PFSK-1 (cell line): ENCODE data around the gene ROBO1.

Experiments
- FOXP2 ChIP-seq: optimal IDR thresholded peaks from 2 replicates; pipeline ENCODE3; 2011; ENCODE audit warnings: borderline replicate concordance, control low read depth, inconsistent platforms; ENCODE audit not compliant: insufficient read depth; ENCODE audit errors: extremely low read length, extremely low read depth
- POLR2AphosphoS5 ChIP-seq: IDR thresholded peaks from 2 replicates; pipeline ENCODE4 v1.6.1; 2012; ENCODE audit warnings: low read depth, mild to moderate bottlenecking, control low read depth, low read length, moderate library complexity
- SIN3A ChIP-seq: IDR thresholded peaks from 2 replicates; pipeline ENCODE4 v1.6.1; 2012; ENCODE audit warnings: mild to moderate bottlenecking, low read length, moderate library complexity, borderline replicate concordance; ENCODE audit not compliant: insufficient read depth
- TAF1 ChIP-seq: IDR thresholded peaks from 2 replicates; pipeline ENCODE4 v1.6.1; 2012; ENCODE audit warnings: low read length, control low read depth, borderline replicate concordance; ENCODE audit not compliant: insufficient read depth
- TF ChIP-seq, protein P1 (sequence below), 2 experiments: IDR thresholded peaks; 2 replicates each; pipeline versions ENCODE4 v1.6.1 to v1.8.0; 2011 to 2012; ENCODE audit warnings: low read depth in 2 of 2, low read length in 2 of 2, control low read depth in 1 of 2, inconsistent platforms in 1 of 2, mild to moderate bottlenecking in 1 of 2, moderate library complexity in 1 of 2; ENCODE audit not compliant: insufficient read depth in 1 of 2

Gene ROBO1

DNA sequence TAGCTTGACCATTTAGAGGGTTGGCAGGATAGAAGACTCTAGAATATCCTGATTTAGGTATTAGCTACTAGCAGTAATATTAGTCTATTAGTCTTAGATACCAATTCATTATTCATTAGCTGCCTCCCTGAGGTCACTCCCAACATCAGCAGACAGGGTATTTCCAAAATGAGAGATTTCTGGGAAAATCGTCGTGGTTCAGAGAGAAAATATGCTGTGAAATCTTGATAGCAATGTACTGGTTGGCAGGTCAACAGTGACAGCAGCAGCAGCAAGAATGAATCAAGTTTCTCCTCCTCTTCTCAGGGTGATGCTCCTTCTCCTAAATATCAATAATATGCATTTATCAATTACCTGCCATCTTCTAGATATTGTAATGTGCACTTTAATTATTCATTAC is 41.3 kb upstream of the ROBO1 start:
- TF ChIP-seq SIN3A: no peak
- TF ChIP-seq, protein P1, sequence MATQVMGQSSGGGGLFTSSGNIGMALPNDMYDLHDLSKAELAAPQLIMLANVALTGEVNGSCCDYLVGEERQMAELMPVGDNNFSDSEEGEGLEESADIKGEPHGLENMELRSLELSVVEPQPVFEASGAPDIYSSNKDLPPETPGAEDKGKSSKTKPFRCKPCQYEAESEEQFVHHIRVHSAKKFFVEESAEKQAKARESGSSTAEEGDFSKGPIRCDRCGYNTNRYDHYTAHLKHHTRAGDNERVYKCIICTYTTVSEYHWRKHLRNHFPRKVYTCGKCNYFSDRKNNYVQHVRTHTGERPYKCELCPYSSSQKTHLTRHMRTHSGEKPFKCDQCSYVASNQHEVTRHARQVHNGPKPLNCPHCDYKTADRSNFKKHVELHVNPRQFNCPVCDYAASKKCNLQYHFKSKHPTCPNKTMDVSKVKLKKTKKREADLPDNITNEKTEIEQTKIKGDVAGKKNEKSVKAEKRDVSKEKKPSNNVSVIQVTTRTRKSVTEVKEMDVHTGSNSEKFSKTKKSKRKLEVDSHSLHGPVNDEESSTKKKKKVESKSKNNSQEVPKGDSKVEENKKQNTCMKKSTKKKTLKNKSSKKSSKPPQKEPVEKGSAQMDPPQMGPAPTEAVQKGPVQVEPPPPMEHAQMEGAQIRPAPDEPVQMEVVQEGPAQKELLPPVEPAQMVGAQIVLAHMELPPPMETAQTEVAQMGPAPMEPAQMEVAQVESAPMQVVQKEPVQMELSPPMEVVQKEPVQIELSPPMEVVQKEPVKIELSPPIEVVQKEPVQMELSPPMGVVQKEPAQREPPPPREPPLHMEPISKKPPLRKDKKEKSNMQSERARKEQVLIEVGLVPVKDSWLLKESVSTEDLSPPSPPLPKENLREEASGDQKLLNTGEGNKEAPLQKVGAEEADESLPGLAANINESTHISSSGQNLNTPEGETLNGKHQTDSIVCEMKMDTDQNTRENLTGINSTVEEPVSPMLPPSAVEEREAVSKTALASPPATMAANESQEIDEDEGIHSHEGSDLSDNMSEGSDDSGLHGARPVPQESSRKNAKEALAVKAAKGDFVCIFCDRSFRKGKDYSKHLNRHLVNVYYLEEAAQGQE (IDR thresholded peaks at IDR 0.05; ENCODE audit: insufficient read depth in 1 of 2, low read depth in 2 of 2, low read length in 2 of 2): no peak
- no peak for TF ChIP-seq FOXP2
- no peak for TF ChIP-seq TAF1
- TF ChIP-seq POLR2AphosphoS5: no peak

DNA sequence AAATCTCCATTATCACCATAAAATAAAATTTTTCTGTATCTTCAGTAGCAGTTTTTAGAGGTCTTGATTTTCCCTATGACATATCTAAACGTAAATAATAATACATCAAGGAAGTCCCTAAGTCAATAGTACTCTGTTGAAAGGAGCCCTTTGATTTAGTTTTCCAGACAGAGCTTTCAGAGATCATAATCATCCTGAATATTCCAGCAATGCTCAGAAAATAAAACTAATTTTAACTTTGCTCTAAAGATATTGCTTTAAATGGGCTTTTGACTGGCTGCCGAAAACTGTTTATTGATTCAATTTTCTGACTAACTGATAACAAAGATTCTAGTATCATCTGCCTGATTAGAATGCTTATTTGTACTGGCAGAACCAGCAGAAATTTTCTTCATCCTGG is 40.7 kb upstream of the ROBO1 start:
- TF ChIP-seq, protein P1 (IDR thresholded peaks at IDR 0.05; ENCODE audit: insufficient read depth in 1 of 2, low read depth in 2 of 2, low read length in 2 of 2): no peak

DNA sequence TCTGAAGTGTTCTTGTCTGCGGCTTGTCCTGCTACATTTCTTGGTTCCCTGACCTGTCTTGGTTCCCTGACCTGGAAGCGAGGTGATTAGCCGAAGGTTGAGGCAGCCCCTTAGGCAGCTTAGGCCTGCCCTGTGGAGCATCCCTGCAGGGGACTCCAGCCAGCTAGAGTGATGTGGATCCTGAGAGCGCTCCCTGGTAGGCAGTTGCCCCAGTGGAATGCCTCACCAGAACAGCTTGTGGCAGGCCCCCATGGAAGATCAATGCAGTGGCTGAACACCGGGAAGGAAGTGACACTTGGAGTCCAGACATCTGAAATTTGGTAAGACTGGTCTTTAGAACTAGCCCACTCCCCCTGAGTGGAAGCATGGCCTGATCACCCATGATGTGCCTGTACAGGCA is 5.5 kb upstream of the ROBO1 start:
- no peak for TF ChIP-seq TAF1
- no peak for TF ChIP-seq FOXP2
- no peak for TF ChIP-seq SIN3A
- TF ChIP-seq, protein P1 (IDR thresholded peaks at IDR 0.05; ENCODE audit: insufficient read depth in 1 of 2, low read depth in 2 of 2, low read length in 2 of 2): no peak
- TF ChIP-seq POLR2AphosphoS5: no peak

DNA sequence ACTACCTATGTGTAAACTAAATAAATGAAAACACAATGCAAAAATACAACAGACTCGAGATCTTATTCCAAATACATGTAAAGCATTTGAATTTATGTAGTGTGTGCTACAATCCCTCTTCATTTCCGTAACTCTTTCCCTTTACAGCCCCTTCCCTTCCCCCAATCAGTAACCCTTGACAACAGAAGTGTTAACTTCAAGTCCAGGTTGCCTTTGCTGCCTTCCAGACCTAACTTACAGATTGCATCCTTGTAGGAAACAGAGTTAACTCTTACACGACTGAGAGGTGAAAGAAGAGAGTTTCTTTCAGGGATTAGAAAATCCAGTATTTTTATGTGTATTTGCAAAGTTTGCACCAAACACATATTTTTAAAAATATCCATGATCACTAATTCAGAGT is 1.4 kb upstream of the ROBO1 start:
- TF ChIP-seq, protein P1 (IDR thresholded peaks at IDR 0.05; ENCODE audit: insufficient read depth in 1 of 2, low read depth in 2 of 2, low read length in 2 of 2): no peak
- no peak for TF ChIP-seq FOXP2
- TF ChIP-seq TAF1: no peak
- no peak for TF ChIP-seq SIN3A
- TF ChIP-seq POLR2AphosphoS5: no peak

DNA sequence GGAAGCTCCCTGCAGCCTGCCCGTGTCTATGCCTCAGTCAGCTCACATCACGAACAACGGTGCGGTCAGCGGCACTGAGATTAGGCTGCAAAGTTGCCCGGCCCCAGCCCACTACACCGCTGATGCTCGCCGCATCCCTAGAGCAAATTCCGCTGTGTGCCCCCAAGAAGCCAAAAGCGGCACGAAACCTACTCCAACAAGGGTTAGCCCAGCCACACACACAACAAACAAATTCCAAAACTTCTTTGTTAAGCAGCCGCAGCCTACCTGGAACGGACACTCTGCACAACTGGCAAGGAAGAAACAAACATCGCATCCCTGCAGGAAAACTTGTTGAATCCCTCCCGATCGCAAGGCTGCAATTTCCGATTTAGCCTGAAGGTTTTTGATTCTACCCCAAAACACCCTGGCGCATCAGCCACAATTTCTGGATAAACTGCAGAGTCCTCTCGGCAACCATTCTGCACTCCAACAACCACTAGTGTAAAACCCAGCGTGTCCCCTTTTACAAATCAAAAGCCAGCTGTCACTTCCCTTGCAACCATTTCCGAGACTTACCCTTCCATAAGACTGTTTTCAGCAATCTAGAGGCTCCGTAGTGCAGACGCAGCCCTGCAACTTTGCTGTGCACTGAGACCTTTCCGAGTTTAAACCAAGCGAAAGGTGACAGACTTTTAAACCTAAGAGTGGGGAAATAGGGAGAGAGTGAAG is 449 bp downstream of the ROBO1 start:
- TF ChIP-seq, protein P1 (IDR thresholded peaks at IDR 0.05; ENCODE audit: insufficient read depth in 1 of 2, low read depth in 2 of 2, low read length in 2 of 2): no peak
- no peak for TF ChIP-seq SIN3A
- no peak for TF ChIP-seq TAF1
- TF ChIP-seq FOXP2: no peak
- no peak for TF ChIP-seq POLR2AphosphoS5
